Activated CD8-positive, alpha-beta T cell treated with anti-CD3 and anti-CD28 coated beads for 36 hours (primary cell): ENCODE measurements around the gene IDUA. TPM values are rescaled to one million over a fixed set of nuclear protein-coding genes. Genes with fewer than 3 reads are reported as not detected.
"Not testable (repeated sequence)": the region's sequence is repeated elsewhere in the genome, so short reads cannot be mapped to it uniquely, and the experiment has no call there.

Experiments
- ATAC-seq: fragments of 200-7000 bp; cut with Tn5 transposase; one replicate; pipeline ENCODE4 v1.10.0; 2021; ENCODE audit warnings: mild to moderate bottlenecking, moderate library complexity
- CTCF ChIA-PET: fragments of 350-600 bp; sonication (Branson Sonifier 250); formaldehyde crosslinking; loops from one replicate; lab custom pipeline; 2021; ENCODE audit warnings: antibody characterized with exemption; lab: Charles Lee
- POLR2A ChIA-PET: fragments of 350-600 bp; sonication (Branson Sonifier 250); formaldehyde crosslinking; loops from one replicate; lab custom pipeline; 2021; ENCODE audit warnings: antibody characterized with exemption; lab: Charles Lee
- DNase-seq: peaks from one replicate; pipeline ENCODE4 v3.0.0-alpha.2; 2020
- H3K27ac Mint-ChIP-seq: one replicate; pipeline ENCODE4 v1.8.0; 2021; ENCODE audit warnings: mild to moderate bottlenecking, mixed read lengths
- H3K27me3 Mint-ChIP-seq: one replicate; pipeline ENCODE4 v1.8.0; 2021; ENCODE audit warnings: mixed read lengths
- H3K36me3 Mint-ChIP-seq: one replicate; pipeline ENCODE4 v1.8.0; 2021; ENCODE audit warnings: low read depth, mixed read lengths
- H3K4me1 Mint-ChIP-seq: one replicate; pipeline ENCODE4 v1.8.0; 2021; ENCODE audit warnings: low read depth, mixed read lengths
- H3K4me3 Mint-ChIP-seq: one replicate; pipeline ENCODE4 v1.8.0; 2021; ENCODE audit warnings: mild to moderate bottlenecking, moderate library complexity, mixed read lengths
- H3K9me3 Mint-ChIP-seq: one replicate; pipeline ENCODE4 v1.8.0; 2021; ENCODE audit warnings: mixed read lengths
- CTCF ChIP-seq: fragments of 200-600 bp; IDR thresholded peaks from one replicate; pipeline ENCODE4 v1.8.0; 2022; ENCODE audit warnings: antibody characterized with exemption, mild to moderate bottlenecking
- intact Hi-C: fragments of 100-400 bp; cut with micrococcal nuclease; formaldehyde crosslinking; loops from one replicate; pipeline ENCODE4 v1.10.0; 2022
- total RNA-seq, 2 experiments: library from RNA; stranded (reverse); gene quantifications; one replicate each; pipeline ENCODE4 v1.2.3, GENCODE V29; 2021

The IDUA gene
- total RNA-seq, 2 experiments from 2014 or later: 4.8 to 5.4 TPM

DNA sequence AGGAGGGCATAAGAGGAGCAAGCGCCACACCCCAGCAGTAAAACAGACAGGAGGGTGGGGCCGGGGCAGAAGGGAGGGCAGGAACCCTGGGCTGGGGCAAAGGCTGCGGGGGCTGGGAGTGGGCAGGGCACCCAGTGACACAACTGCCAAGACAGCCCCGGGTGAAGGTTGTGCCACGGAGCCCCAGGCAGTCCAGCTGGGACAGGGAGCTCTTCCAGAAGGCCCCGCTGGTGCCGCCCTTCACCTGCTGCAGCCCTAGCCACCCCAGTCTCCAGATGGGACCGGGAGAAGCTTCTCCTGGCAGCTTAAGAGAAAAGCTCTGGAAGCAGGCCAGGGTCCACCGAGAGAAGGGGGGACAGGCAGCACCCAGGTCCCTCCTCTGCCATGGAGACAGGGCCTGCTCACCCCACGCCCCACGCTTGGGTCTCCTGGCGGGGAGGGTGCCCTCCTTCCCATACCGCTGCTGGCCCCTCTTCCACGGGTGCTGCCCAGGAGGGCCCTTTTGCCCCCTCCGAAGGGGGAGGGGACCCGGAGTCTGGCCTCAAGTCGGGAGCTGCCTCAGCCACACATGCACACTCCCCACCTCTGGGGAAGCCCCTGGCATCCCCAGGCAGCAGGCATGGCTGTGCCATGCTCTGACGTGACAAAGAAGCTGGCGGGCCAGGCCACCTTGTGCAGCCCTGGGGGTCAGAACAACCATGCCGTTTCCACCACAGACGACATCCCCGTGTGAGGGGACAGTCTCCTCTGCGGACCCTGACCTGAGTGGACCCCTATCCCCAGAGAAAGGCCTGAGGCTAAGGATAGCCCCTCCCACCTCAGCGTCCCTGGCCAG, 15.0 kb upstream of the IDUA start:
- POLR2A ChIA-PET: interaction anchor here (1.0 to 1.9 kb wide), 3 partner anchors 9 to 39 kb away, joined by 3 to 6 read pairs (median 5); partner anchors contain the start of genes GAK, IDUA and TMEM175
- no peak overlapping the region for H3K27ac Mint-ChIP-seq
- no peak for TF ChIP-seq CTCF

DNA sequence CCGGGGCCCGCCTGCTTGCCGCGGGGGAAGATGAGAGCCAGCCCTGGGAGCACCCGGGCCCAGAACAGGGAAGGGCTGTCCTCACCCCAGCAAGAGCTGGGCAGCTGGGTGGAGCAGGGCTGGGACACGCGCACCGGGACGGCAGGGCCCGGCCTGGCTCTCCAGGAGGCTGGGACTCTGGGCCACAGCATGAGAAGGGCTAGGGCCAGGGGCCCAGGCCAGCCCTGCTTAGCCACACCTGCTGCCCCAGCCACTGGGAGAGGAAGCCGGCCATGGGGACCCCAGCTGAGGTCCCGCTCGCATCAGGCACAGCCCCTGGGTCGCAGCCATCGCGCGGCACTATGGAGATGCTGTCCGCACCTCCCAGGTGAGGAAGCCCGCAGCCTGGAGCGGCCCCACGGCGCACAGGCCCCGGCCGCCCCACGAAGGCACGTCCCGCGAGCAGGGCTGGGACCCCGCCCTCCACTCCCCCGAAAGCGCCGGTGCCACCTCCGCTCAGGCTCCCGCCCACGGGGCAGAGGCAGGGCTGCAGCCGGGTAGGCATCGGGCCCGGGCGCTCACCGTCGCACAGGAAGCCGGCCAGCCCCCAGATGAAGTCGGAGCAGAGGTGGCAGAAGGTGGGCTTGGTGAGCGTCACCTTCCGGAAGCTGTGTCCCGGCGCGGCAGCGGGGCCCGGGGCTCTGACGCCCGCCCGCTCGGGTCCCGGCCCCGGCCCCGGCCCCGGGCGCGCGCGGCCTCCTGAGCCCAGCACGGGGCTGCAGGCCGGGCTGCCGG, 14.0 kb upstream of the IDUA start:
- intact Hi-C loops: no loop called here
- ChIA-PET CTCF (interaction anchor here (1.0 kb wide), 1 partner anchor 14 kb away, joined by 3 read pairs; the partner anchor contains the start of gene IDUA), POLR2A (interaction anchor here (1.0 to 1.9 kb wide), 3 partner anchors 10 to 40 kb away, joined by 3 to 6 read pairs (median 5); partner anchors contain the start of genes GAK, IDUA and TMEM175)
- H3K27me3 Mint-ChIP-seq: no peaks in the 10 kb centered on the region
- no peaks in the 10 kb centered on the region for H3K9me3 Mint-ChIP-seq
- ATAC-seq (peak; percentile 50), DNase-seq (peak; percentile 68)
- TF ChIP-seq CTCF: no peak
- peak overlapping the region; percentile 8 for H3K27ac Mint-ChIP-seq
- peak overlapping the region; percentile 58 for H3K4me3 Mint-ChIP-seq
- peaks cover 13% of the 10 kb centered on the region for H3K4me1 Mint-ChIP-seq
- no peaks in the 10 kb centered on the region for H3K36me3 Mint-ChIP-seq

More for the DNA sequence above, 15.0 kb upstream of the IDUA start:
- DNase-seq (no peak), ATAC-seq (no peak)
- peaks cover 13% of the 10 kb centered on the region for H3K4me1 Mint-ChIP-seq
- intact Hi-C loops: no loop called here
- H3K4me3 Mint-ChIP-seq: peak overlapping the region; percentile 58
- CTCF ChIA-PET: interaction anchor here (1.0 kb wide), 1 partner anchor 15 kb away, joined by 3 read pairs; the partner anchor contains the start of gene IDUA
- H3K9me3 Mint-ChIP-seq: no peaks in the 10 kb centered on the region
- H3K36me3 Mint-ChIP-seq: no peaks in the 10 kb centered on the region
- H3K27me3 Mint-ChIP-seq: no peaks in the 10 kb centered on the region

GRCh38 chr4:973431-974397, 13.1 kb upstream of the IDUA start, which contains the start of gene DGKQ:
TSS of gene DGKQ (minus strand) at chr4:973569. CDS start at chr4:973482, 87 bp downstream.
- Mint-ChIP-seq H3K9me3 (no peaks in the 10 kb centered on the region), H3K4me3 (peak within 1 kb of the TSS; percentile 58), H3K36me3 (no peaks in the 10 kb centered on the region), H3K27me3 (no peaks in the 10 kb centered on the region), H3K4me1 (peaks cover 13% of the 10 kb centered on the region), H3K27ac (peak within 1 kb of the TSS; percentile 8)
- POLR2A ChIA-PET: interaction anchor here (1.0 to 1.4 kb wide), 3 partner anchors 13 to 42 kb away, joined by 3 to 6 read pairs (median 4); partner anchors contain the start of genes GAK, IDUA and TMEM175
- TF ChIP-seq CTCF: no peak
- ATAC-seq (peak; percentile 94), DNase-seq (peak; percentile 86)
- intact Hi-C loops: no loop called here
- CTCF ChIA-PET: no interaction called here

DNA sequence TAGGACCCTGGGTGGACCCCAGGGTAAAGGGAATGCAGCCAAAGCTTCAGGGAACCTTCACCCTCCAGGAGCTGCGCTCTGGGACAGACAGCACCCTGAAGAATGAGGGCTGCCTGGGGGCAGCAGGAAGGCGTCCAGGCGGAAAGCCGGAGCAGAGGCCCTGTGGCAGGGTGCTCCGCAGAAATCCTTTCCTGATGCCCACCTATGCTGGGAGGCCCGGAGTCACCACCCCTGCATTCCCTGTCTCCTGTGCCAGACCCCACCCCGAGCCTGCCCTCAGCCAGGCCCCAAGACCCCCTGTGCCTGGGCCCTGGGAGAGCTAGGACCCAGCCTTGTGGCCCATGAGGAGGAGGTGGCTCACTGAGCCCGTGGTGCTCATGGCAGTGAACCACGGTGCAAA, 12.2 kb upstream of the IDUA start:
- ChIA-PET CTCF (no interaction called here), POLR2A (interaction anchor here (1.0 to 1.4 kb wide), 2 partner anchors 12 to 43 kb away, joined by 3 to 4 read pairs; partner anchors contain the start of genes GAK, IDUA and TMEM175)
- DNase-seq: no peak
- no peak overlapping the region for H3K4me3 Mint-ChIP-seq
- no peak for ATAC-seq
- peaks cover 13% of the 10 kb centered on the region for H3K4me1 Mint-ChIP-seq
- no peaks in the 10 kb centered on the region for H3K36me3 Mint-ChIP-seq
- H3K27me3 Mint-ChIP-seq: no peaks in the 10 kb centered on the region
- no peaks in the 10 kb centered on the region for H3K9me3 Mint-ChIP-seq
- TF ChIP-seq CTCF: no peak
- intact Hi-C loops: no loop called here
- no peak overlapping the region for H3K27ac Mint-ChIP-seq

GRCh38 chr4:976016-976415, 10.8 kb upstream of the IDUA start:
- DNase-seq, CTCF ChIA-PET, H3K9me3 Mint-ChIP-seq, H3K4me3 Mint-ChIP-seq, ATAC-seq, POLR2A ChIA-PET, H3K4me1 Mint-ChIP-seq, intact Hi-C loops, H3K27ac Mint-ChIP-seq, H3K27me3 Mint-ChIP-seq, H3K36me3 Mint-ChIP-seq: not testable (repeated sequence)
